Naive B cell (primary cell): ENCODE data around the gene C11orf86. TPM values are rescaled to one million over a fixed set of nuclear protein-coding genes. Genes with fewer than 3 reads are reported as not detected.
A peak's percentile ranks its signal among the peaks of the same experiment; 100 is the strongest.

Source experiments
- ATAC-seq, 2 donors: fragments of 150-1000 bp; cut with Tn5 transposase; 2 replicates each; pipeline ENCODE4 v1.10.0; 2021; ENCODE audit warnings: low read depth in 2 of 2, mild to moderate bottlenecking in 2 of 2, moderate library complexity in 2 of 2
- DNase-seq: peaks from one replicate; pipeline ENCODE4 v3.0.0; 2022
- H3K27ac Mint-ChIP-seq, 6 donors: one replicate each; pipeline ENCODE4 v1.8.0; 2020 to 2022; ENCODE audit warnings: mild to moderate bottlenecking in 6 of 6, mixed read lengths in 6 of 6, moderate library complexity in 5 of 6, inconsistent platforms in 2 of 6
- H3K27me3 Mint-ChIP-seq, 3 donors: one replicate each; pipeline ENCODE4 v1.8.0; 2021 to 2022; ENCODE audit warnings: mixed read lengths in 3 of 3, mild to moderate bottlenecking in 1 of 3
- H3K36me3 Mint-ChIP-seq, 2 donors: one replicate each; pipeline ENCODE4 v1.8.0; 2020 to 2022; ENCODE audit warnings: mixed read lengths in 2 of 2, inconsistent platforms in 1 of 2, mild to moderate bottlenecking in 1 of 2
- H3K4me1 Mint-ChIP-seq, 3 donors: one replicate each; pipeline ENCODE4 v1.8.0; 2020 to 2022; ENCODE audit warnings: mixed read lengths in 3 of 3, inconsistent platforms in 1 of 3, mild to moderate bottlenecking in 1 of 3, moderate library complexity in 1 of 3
- H3K4me3 Mint-ChIP-seq, 8 donors: one replicate each; pipeline ENCODE4 v1.8.0; 2020 to 2022; ENCODE audit warnings: mild to moderate bottlenecking in 8 of 8, mixed read lengths in 8 of 8, moderate library complexity in 8 of 8, inconsistent platforms in 2 of 8
- H3K9me3 Mint-ChIP-seq, 7 donors: one replicate each; pipeline ENCODE4 v1.8.0; 2020 to 2022; ENCODE audit warnings: mixed read lengths in 7 of 7, mild to moderate bottlenecking in 5 of 7, inconsistent platforms in 2 of 7, moderate library complexity in 1 of 7
- polyA plus RNA-seq, 6 donors: library from polyadenylated mRNA; unstranded; fragments of 300-500 nt; fragmentation: Illumina TruSeq; gene quantifications; one replicate each; pipeline ENCODE4 v1.2.3, GENCODE V29; 2021; ENCODE audit warnings: low read depth in 6 of 6

The C11orf86 gene
- polyA plus RNA-seq, 6 donors from 2014 or later, result not detected

- H3K36me3 Mint-ChIP-seq, result no peaks in the 10 kb centered on the region
- no peaks in the 10 kb centered on the region for H3K9me3 Mint-ChIP-seq
- peaks cover 0 to 5% (median 0%) of the 10 kb centered on the region in 3 donors for H3K4me1 Mint-ChIP-seq
- no peak overlapping the region for H3K27ac Mint-ChIP-seq
- H3K4me3 Mint-ChIP-seq, result no peak overlapping the region
- DNase-seq (no peak), ATAC-seq (peak in 1 of 2 donors; percentile 28)
- H3K27me3 Mint-ChIP-seq, result peaks cover 8 to 24% (median 15%) of the 10 kb centered on the region in 3 donors
These were observed 31.2 kb downstream of the C11orf86 start for GRCh38 chr11:67006029-67006884.

- no peak overlapping the region for H3K27ac Mint-ChIP-seq
- DNase-seq, result no peak
- H3K27me3 Mint-ChIP-seq, result peaks cover 8 to 21% (median 17%) of the 10 kb centered on the region in 3 donors
- no peak for ATAC-seq
- H3K4me1 Mint-ChIP-seq, result peaks cover 0 to 5% (median 0%) of the 10 kb centered on the region in 3 donors
- H3K36me3 Mint-ChIP-seq, result no peaks in the 10 kb centered on the region
- no peak overlapping the region for H3K4me3 Mint-ChIP-seq
- H3K9me3 Mint-ChIP-seq, result no peaks in the 10 kb centered on the region
These were observed 32.0 kb downstream of the C11orf86 start for GRCh38 chr11:67007126-67007525.

GRCh38 chr11:67010296-67010905 is 35.3 kb downstream of the C11orf86 start:
- Mint-ChIP-seq H3K27ac (no peak overlapping the region), H3K4me1 (peaks cover 0 to 5% (median 0%) of the 10 kb centered on the region in 3 donors), H3K27me3 (peaks cover 22 to 48% (median 43%) of the 10 kb centered on the region in 3 donors), H3K4me3 (peak overlapping the region in 1 of 8 donors; percentile 9), H3K36me3 (no peaks in the 10 kb centered on the region), H3K9me3 (no peaks in the 10 kb centered on the region)
- ATAC-seq, result no peak
- no peak for DNase-seq

- Mint-ChIP-seq H3K27ac (no peak overlapping the region), H3K36me3 (peaks cover 0 to 2% of the 10 kb centered on the region in 2 donors), H3K4me1 (no peaks in the 10 kb centered on the region), H3K4me3 (no peak overlapping the region), H3K9me3 (peaks cover 0 to 2% (median 0%) of the 10 kb centered on the region in 7 donors), H3K27me3 (peaks cover 33 to 53% (median 49%) of the 10 kb centered on the region in 3 donors)
- DNase-seq (no peak), ATAC-seq (no peak)
These were observed 38.5 kb downstream of the C11orf86 start for GRCh38 chr11:67013511-67014045.

GRCh38 chr11:67014343-67014742 is 39.2 kb downstream of the C11orf86 start:
- no peak overlapping the region for H3K27ac Mint-ChIP-seq
- H3K27me3 Mint-ChIP-seq, result peaks cover 37 to 59% (median 46%) of the 10 kb centered on the region in 3 donors

GRCh38 chr11:67015048-67015447 is 39.9 kb downstream of the C11orf86 start:
- Mint-ChIP-seq H3K4me3 (no peak overlapping the region), H3K27me3 (peaks cover 36 to 58% (median 44%) of the 10 kb centered on the region in 3 donors), H3K9me3 (peaks cover 0 to 7% (median 4%) of the 10 kb centered on the region in 7 donors), H3K27ac (no peak overlapping the region), H3K36me3 (peaks cover 0 to 8% of the 10 kb centered on the region in 2 donors), H3K4me1 (peaks cover 0 to 4% (median 0%) of the 10 kb centered on the region in 3 donors)
- DNase-seq, result no peak
- no peak for ATAC-seq

More at GRCh38 chr11:67014343-67014742, 39.2 kb downstream of the C11orf86 start:
- Mint-ChIP-seq H3K36me3 (peaks cover 0 to 8% of the 10 kb centered on the region in 2 donors), H3K9me3 (peaks cover 0 to 7% (median 4%) of the 10 kb centered on the region in 7 donors), H3K4me3 (no peak overlapping the region), H3K4me1 (peaks cover 0 to 4% (median 0%) of the 10 kb centered on the region in 3 donors)
- DNase-seq, result no peak
- ATAC-seq, result no peak

- no peak for ATAC-seq
- peaks cover 0 to 4% (median 0%) of the 10 kb centered on the region in 3 donors for H3K4me1 Mint-ChIP-seq
- H3K36me3 Mint-ChIP-seq, result peaks cover 0 to 8% of the 10 kb centered on the region in 2 donors
- H3K27me3 Mint-ChIP-seq, result peaks cover 44 to 70% (median 57%) of the 10 kb centered on the region in 3 donors
- no peak for DNase-seq
- H3K27ac Mint-ChIP-seq, result no peak overlapping the region
- H3K9me3 Mint-ChIP-seq, result peaks cover 0 to 7% (median 4%) of the 10 kb centered on the region in 7 donors
- H3K4me3 Mint-ChIP-seq, result no peak overlapping the region
These were observed 41.4 kb downstream of the C11orf86 start for GRCh38 chr11:67016550-67016949.

- Mint-ChIP-seq H3K4me3 (no peak overlapping the region), H3K27ac (peak overlapping the region in 1 of 6 donors; percentile 81), H3K36me3 (peaks cover 0 to 16% of the 10 kb centered on the region in 2 donors), H3K9me3 (peaks cover 0 to 7% (median 4%) of the 10 kb centered on the region in 7 donors), H3K27me3 (peaks cover 51 to 75% (median 57%) of the 10 kb centered on the region in 3 donors), H3K4me1 (peaks cover 15 to 26% (median 24%) of the 10 kb centered on the region in 3 donors)
- DNase-seq (no peak), ATAC-seq (no peak)
These were observed 45.8 kb downstream of the C11orf86 start for GRCh38 chr11:67020949-67021348.

GRCh38 chr11:67022341-67022933 is 47.3 kb downstream of the C11orf86 start:
- Mint-ChIP-seq H3K27ac (no peak overlapping the region), H3K4me3 (peak overlapping the region in 6 of 8 donors; percentile 48 to 86 (median 68)), H3K27me3 (peaks cover 55 to 78% (median 63%) of the 10 kb centered on the region in 3 donors), H3K4me1 (peaks cover 17 to 32% (median 24%) of the 10 kb centered on the region in 3 donors), H3K9me3 (peaks cover 0 to 7% (median 4%) of the 10 kb centered on the region in 7 donors), H3K36me3 (peaks cover 0 to 16% of the 10 kb centered on the region in 2 donors)
- ATAC-seq (no peak), DNase-seq (no peak)

GRCh38 chr11:67022961-67023956 is 48.2 kb downstream of the C11orf86 start, which contains the start of gene SYT12:
Gene SYT12 (plus strand): TSS chr11:67023134. CDS start chr11:67030145, 7,011 bp downstream.
- H3K27me3 Mint-ChIP-seq, result peaks cover 60 to 84% (median 63%) of the 10 kb centered on the region in 3 donors

GRCh38 chr11:67023957-67024353 is 48.9 kb downstream of the C11orf86 start:
- no peak overlapping the region for H3K27ac Mint-ChIP-seq
- ATAC-seq, result no peak

More at GRCh38 chr11:67022961-67023956, 48.2 kb downstream of the C11orf86 start, which contains the start of gene SYT12:
- Mint-ChIP-seq H3K36me3 (peaks cover 0 to 16% of the 10 kb centered on the region in 2 donors), H3K9me3 (peaks cover 0 to 7% (median 4%) of the 10 kb centered on the region in 7 donors), H3K27ac (peak within 1 kb of the TSS in 2 of 6 donors; percentile 71 to 81), H3K4me3 (peak within 1 kb of the TSS; percentile 56 to 90 (median 82)), H3K4me1 (peaks cover 19 to 37% (median 24%) of the 10 kb centered on the region in 3 donors)
- DNase-seq (no peak), ATAC-seq (no peak)

More at GRCh38 chr11:67023957-67024353, 48.9 kb downstream of the C11orf86 start:
- no peak for DNase-seq
- peaks cover 0 to 2% (median under 1%) of the 10 kb centered on the region in 7 donors for H3K9me3 Mint-ChIP-seq
- peaks cover 60 to 82% (median 68%) of the 10 kb centered on the region in 3 donors for H3K27me3 Mint-ChIP-seq
- peaks cover 19 to 38% (median 21%) of the 10 kb centered on the region in 3 donors for H3K4me1 Mint-ChIP-seq
- H3K4me3 Mint-ChIP-seq, result peak overlapping the region; percentile 36 to 90 (median 70)
- peaks cover 0 to 10% of the 10 kb centered on the region in 2 donors for H3K36me3 Mint-ChIP-seq
